SHP77 (cell line): Measurements from ENCODE around the gene ELANE.

Experiments
- DNase-seq, 2 experiments: peaks; one replicate each; lab custom pipeline; 2025; lab: John Stamatoyannopoulos, UW

The ELANE gene

GRCh38 chr19:898663-899062 lies 46.6 kb downstream of the ELANE start:
- DNase-seq: no peak

- DNase-seq: no peak
Measured at GRCh38 chr19:899336-900042, 47.4 kb downstream of the ELANE start.

GRCh38 chr19:900043-900301 lies 47.9 kb downstream of the ELANE start:
- DNase-seq: no peak

GRCh38 chr19:900302-901111 lies 48.4 kb downstream of the ELANE start:
- DNase-seq: no peak

GRCh38 chr19:901216-902092 lies 49.4 kb downstream of the ELANE start:
- DNase-seq: no peak

- no peak for DNase-seq
Measured at GRCh38 chr19:902093-902370, 49.9 kb downstream of the ELANE start.

GRCh38 chr19:902446-903226 lies 50.5 kb downstream of the ELANE start:
- no peak for DNase-seq

GRCh38 chr19:903266-903797 lies 51.2 kb downstream of the ELANE start:
- no peak for DNase-seq

- DNase-seq: no peak
Measured at GRCh38 chr19:904545-904944, 52.4 kb downstream of the ELANE start.
